Dermis blood vessel endothelial cell (primary cell): ENCODE data around the gene BSG. TPM values are rescaled to one million over a fixed set of nuclear protein-coding genes. Genes with fewer than 3 reads are reported as not detected.
"Not testable (repeated sequence)": the region's sequence is repeated elsewhere in the genome, so short reads cannot be mapped to it uniquely, and the experiment has no call there.

Experiments
- DNase-seq: peaks from one replicate; pipeline ENCODE4 v3.0.0; 2010
- total RNA-seq: library from RNA; depleted of rRNA; stranded (reverse); fragments of >200 nt; gene quantifications from 2 replicates; pipeline ENCODE4 v1.2.3, GENCODE V29; 2014

BSG gene
- total RNA-seq, 1 donor from 2014 or later: 356 TPM

DNA sequence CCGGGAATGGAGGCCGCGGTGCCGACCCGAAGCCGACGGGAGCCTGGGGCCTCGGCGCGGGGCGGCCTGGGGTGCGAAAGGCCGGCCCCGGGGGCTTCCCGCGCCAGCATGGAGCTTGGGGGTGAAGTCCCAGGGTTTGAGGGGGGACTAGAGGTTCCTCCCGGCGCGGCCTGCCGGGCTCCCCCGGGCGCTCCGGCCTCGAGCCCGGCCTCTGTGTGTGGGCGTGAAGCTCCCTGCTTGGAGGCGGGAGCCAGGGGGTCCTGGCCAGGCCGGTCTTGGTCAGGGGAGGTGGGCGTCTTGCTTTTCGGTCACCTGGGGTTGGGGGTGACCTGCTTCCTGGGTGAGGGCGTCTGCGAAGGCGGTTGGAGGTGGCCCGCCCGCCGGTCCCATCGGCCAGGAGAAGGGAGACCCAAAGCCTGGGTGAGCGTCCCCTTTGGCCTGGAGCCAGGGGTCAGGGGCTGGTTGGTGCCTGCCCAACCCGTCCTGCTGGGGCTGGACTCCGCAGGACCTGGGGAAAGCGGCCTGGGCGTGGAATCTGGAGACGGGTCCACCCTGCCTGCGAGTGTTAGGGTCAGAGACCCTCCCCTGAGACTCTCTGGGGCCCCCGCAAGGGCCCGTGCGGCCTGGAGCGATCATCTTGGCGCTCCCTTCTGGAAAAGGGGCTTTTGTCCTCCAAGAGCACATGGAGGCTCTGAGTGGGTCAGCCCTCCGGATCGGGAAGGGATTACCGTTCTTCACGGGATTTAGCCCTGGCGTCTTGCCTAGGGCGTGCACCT lies 535 bp downstream of the BSG start:
- peak; percentile 73 for DNase-seq

DNA sequence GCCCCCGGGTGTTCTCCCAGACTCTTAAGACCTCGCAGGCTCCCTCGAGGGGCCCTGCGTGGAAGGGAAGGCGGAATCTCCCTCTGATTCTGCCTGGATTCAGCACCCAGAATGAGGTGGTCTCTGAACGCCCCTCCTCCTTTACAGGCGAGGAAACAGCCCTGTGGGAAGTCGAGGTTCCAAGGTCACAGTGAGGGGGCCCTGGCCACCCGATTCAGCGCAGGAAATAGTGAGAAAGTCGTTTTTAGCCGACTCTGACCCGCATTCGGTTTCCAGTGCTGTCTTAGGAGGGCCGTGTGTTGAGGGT lies 1.1 kb downstream of the BSG start:
- DNase-seq: no peak

GRCh38 chr19:574658-575526 lies 2.5 kb downstream of the BSG start:
- peak; percentile 41 for DNase-seq

DNA sequence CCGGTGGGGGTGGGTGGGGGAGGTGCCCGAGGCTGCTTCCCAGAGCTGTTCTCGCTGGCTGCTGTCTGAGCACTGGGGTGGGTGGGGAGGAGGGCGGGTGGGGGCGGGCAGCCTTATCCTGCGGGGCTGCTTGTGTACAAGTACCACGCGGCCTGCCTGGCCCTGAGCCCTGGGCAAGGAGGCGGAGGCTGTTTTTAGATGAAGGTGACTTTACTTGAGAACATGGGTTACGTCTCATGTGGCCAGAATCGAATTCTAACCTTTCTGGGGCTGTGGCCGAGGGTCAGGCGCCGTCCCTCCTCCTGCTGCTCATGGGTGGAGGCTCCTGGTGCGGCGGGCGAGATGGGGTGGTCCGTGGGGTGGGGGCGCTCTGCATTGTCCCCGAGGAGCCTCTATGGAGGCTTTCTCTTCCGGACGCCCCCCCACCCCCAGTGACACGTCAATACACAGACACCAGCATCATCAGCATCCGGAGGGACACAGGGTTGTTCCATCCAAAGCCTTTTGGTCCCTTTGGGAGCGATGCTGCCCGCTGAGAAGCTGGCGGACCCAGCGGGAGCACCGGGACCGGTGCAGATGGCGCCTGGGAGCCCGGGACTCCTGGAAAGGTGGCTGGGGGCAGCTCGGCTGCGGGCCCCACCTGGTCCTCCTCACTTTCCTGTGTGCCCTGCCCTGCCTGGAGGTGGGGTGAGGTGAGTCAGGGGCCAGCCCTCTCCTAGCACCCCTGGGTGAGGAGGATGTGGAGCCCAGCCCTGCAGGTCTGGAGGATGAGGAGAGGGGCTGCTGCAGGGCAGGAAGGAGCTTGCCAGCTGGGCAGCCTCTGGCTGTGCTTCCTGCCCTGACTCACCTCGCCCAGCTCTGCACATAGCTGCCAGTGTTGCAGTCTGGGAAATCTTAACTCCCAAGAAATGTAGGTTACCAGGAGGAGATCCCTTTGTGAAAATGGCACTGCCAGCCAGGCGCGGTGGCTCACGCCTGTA lies 3.4 kb downstream of the BSG start:
- DNase-seq: peak; percentile 77

- no peak for DNase-seq
Measured at GRCh38 chr19:576768-577438, 4.5 kb downstream of the BSG start.

DNA sequence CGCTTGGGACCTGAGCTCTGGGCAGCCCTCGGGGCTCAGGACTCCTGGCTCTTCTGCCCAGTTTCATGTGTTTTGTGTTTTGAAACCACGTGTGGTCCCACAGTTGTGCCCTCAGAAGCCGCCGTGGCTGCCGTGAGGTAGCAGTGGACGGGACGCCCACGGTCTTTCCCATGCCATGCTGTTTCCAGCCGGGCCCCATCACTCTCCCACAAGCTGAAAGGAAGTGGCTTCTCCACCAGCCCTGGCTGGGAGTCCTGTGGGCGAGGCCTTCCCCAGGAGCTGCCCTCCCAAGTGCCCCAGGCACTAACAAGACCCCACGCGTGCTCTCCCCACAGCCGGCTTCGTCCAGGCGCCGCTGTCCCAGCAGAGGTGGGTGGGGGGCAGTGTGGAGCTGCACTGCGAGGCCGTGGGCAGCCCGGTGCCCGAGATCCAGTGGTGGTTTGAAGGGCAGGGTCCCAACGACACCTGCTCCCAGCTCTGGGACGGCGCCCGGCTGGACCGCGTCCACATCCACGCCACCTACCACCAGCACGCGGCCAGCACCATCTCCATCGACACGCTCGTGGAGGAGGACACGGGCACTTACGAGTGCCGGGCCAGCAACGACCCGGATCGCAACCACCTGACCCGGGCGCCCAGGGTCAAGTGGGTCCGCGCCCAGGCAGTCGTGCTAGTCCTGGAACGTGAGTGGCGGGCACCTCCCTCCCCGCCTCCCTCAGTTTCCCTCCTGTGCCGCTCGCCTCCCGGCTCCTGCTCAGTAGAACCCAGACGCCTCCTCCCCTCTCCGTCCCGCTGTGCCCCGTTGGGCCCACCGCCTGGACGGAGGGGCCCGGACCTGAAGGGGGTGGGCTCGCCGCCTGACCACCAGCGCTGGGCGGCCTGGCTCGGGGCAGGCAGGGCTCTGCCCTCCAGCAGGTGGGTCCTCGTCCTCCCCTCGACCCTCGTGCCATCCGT lies 5.3 kb downstream of the BSG start:
- no peak for DNase-seq

DNA sequence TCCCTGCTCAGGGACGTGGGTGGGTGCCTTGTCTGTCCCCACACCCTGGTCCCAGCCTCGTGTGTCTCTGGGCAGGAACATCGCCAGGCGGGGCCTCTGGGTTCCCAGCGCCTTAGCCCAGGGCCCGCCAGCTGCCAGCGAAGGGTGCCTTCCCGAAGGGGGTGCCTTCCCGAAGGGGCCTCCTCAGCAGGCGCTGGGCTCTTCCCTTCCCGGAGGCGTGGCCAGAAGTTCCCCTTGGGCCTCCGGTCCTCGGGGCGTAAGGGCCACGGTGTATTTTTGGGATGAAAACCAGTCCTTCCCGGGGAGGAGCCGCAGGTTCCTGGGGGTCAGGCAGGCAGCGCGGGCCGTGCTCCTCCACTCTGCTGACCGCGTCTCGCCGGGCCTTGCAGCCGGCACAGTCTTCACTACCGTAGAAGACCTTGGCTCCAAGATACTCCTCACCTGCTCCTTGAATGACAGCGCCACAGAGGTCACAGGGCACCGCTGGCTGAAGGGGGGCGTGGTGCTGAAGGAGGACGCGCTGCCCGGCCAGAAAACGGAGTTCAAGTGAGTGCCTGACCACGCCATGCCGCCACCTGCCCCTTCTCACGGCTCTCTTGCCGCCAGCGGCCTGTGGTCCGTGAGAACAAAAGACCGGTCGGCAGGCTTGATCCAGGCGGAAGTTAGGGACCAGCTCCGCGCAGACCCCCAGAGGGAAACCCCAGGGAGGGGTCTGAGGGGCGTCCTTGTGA lies 6.9 kb downstream of the BSG start:
- DNase-seq: no peak

GRCh38 chr19:579842-580155 lies 7.4 kb downstream of the BSG start:
- no peak for DNase-seq

- no peak for DNase-seq
Measured at GRCh38 chr19:580274-580835, 8.0 kb downstream of the BSG start.

- DNase-seq: no peak
Measured at GRCh38 chr19:581399-582111, 9.2 kb downstream of the BSG start.

DNA sequence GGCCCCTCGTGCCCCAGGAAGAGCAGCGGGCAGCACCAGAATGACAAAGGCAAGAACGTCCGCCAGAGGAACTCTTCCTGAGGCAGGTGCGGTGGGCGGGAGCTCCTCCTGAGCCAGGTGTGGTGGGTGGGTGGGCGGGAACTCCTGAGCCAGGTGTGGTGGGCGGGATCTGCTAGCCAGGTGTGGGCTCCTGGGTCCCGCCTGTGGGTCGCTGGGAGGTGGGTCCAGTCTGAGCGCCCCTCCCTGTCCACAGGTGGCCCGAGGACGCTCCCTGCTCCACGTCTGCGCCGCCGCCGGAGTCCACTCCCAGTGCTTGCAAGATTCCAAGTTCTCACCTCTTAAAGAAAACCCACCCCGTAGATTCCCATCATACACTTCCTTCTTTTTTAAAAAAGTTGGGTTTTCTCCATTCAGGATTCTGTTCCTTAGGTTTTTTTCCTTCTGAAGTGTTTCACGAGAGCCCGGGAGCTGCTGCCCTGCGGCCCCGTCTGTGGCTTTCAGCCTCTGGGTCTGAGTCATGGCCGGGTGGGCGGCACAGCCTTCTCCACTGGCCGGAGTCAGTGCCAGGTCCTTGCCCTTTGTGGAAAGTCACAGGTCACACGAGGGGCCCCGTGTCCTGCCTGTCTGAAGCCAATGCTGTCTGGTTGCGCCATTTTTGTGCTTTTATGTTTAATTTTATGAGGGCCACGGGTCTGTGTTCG lies 10.3 kb downstream of the BSG start:
- no peak for DNase-seq

GRCh38 chr19:583198-583967 lies 11.0 kb downstream of the BSG start:
- no peak for DNase-seq

- DNase-seq: no peak
Measured at GRCh38 chr19:583968-584239, 11.5 kb downstream of the BSG start.

GRCh38 chr19:584240-585001 lies 12.0 kb downstream of the BSG start:
- peak; percentile 67 for DNase-seq

- DNase-seq: not testable (repeated sequence)
Measured at GRCh38 chr19:585146-585545, 12.8 kb downstream of the BSG start.

DNA sequence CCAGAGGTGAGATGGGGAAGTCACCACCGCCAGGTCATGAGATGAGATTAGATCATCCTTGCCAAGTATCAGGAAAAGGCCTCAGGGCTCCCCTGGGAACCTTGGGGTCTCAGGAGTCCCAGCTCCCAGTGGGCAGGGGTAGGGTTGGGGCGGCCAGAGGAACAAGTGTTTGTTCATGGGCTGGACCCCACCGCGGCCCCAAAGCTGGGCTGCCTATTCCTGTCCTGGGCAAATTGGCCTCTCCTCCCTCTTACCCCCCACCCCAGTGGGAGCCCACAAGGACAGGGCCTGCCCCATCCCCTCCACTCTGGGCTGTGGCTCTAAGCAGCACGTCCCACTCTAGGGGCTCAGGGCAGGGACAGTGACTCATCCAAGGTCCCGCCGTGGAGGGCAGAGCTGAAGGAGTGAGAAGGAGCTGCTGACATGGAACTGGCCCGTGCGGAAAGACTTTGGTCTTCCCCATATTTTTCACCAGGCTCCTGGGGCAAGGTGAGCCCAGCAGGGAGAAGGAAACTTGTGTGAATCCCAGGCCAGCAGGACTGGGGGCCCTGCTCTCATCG lies 13.2 kb downstream of the BSG start:
- DNase-seq: no peak

- DNase-seq: peak; percentile 75
Measured at GRCh38 chr19:588093-588740, 15.8 kb downstream of the BSG start.
